ENCODE measurements around the gene CCR6. TPM values are rescaled to one million over a fixed set of nuclear protein-coding genes. Genes with fewer than 3 reads are reported as not detected.
"Not testable (repeated sequence)": the region's sequence is repeated elsewhere in the genome, so short reads cannot be mapped to it uniquely, and the experiment has no call there.

Gene CCR6
- total RNA-seq, 6 experiments from 2014 or later = 0.06 to 0.58 (median 0.12) TPM; not detected in 3

DNA sequence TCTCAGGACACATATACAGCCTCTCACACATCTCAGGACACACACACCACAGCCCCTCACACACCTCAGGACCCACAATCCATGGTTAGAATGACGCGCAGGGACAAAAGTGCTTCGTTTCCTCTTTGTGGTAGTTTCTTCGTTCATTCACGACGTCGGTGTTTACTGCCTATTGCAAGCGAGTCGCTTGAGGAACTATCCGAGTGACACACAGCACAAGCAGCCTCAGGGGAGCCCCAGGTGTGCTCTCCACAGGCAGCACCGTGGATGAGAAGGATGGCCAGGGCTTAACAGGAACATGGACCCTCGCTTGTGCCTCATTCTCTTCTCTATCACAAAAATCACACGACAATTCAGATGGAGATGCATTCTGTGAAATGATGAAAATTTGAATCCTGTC lies 47.0 kb downstream of the CCR6 start:
- H3K4me1 ChIP-seq; intact Hi-C loops (cut with DNase I); DNase-seq; H3K36me3 ChIP-seq; H3K27ac ChIP-seq; ATAC-seq; H3K4me3 ChIP-seq; H3K9me3 ChIP-seq; H3K27me3 ChIP-seq: not testable (repeated sequence)
- WGBS (ENCODE audit: insufficient coverage, low coverage, low lambda C conversion rate, missing lambda C conversion rate) = 67% methylated on average over 3 of the region's 13 CpGs

DNA sequence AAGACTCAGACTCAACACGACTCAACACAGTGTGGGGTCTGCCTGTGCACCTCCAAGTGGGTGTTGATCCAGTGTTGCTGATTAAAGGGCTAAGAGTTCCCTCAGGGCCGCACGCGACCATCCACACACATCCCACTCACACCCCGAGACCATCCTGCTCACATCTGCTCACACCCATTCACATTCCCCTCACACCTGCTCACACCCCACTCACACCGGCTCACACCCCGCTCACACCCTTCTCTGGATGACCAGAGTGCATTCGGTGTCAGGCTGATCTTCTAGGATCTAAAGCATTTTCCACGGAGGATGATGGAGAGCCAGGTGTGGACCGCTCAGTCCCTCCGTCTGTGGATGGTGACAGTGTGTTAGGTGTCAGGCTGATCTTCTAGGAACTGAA lies 48.4 kb downstream of the CCR6 start:
- H3K27ac ChIP-seq; H3K4me1 ChIP-seq; H3K9me3 ChIP-seq; H3K4me3 ChIP-seq; intact Hi-C loops (cut with DNase I); H3K36me3 ChIP-seq; DNase-seq; H3K27me3 ChIP-seq; ATAC-seq: not testable (repeated sequence)
- WGBS (ENCODE audit: insufficient coverage, low coverage, low lambda C conversion rate, missing lambda C conversion rate) = 84% methylated on average over 11 of the region's 11 CpGs

DNA sequence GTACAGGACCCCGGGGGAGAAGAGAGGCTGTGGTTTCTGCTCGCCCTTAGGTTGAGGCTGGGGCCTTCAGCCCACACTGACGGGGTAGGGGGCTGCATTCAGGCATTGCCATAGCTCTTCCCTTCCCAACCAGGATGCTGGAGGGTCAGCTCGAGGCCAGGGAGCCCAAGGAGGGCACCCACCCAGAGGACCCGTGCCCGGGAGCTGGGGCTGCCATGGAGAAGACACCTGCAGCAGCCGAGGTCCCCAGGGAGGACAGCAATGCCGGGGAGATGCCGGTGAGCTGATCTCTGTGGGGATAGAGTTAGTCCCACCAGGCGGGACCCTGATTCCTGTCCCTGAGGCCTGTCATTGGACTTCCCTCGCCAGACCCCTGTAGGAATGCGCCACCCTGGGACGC lies 49.1 kb downstream of the CCR6 start:
- intact Hi-C loops (cut with DNase I); H3K27ac ChIP-seq; H3K4me3 ChIP-seq; H3K27me3 ChIP-seq; H3K36me3 ChIP-seq; H3K4me1 ChIP-seq; DNase-seq; ATAC-seq; H3K9me3 ChIP-seq: not testable (repeated sequence)
- 17% methylated on average over 2 of the region's 13 CpGs for WGBS (ENCODE audit: insufficient coverage, low coverage, low lambda C conversion rate, missing lambda C conversion rate)

DNA sequence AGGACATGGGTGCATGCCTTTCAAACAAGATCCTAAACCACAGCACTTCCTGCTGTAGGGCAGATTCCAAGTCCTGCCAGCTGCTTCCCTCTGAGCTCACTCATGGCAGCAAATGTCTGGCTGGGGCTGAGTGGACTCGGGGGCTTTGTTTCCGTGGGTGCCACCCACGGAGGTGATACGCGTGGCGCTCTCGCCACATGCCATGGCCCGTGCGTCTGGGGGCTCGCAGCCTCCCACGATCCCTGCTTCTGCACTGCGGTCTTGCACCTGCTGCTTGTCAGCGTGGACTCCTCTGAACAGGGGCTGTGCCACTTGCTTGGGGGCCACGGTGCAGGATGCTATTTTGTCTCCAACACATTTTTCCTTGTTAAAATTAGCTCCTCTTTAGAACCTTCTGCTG lies 54.4 kb downstream of the CCR6 start:
- H3K36me3 ChIP-seq; H3K27ac ChIP-seq; intact Hi-C loops (cut with DNase I); H3K4me3 ChIP-seq; H3K4me1 ChIP-seq; ATAC-seq; H3K27me3 ChIP-seq; DNase-seq; H3K9me3 ChIP-seq: not testable (repeated sequence)
- no CpG with 5 or more reads among the region's 14 CpGs for WGBS (ENCODE audit: insufficient coverage, low coverage, low lambda C conversion rate, missing lambda C conversion rate)

DNA sequence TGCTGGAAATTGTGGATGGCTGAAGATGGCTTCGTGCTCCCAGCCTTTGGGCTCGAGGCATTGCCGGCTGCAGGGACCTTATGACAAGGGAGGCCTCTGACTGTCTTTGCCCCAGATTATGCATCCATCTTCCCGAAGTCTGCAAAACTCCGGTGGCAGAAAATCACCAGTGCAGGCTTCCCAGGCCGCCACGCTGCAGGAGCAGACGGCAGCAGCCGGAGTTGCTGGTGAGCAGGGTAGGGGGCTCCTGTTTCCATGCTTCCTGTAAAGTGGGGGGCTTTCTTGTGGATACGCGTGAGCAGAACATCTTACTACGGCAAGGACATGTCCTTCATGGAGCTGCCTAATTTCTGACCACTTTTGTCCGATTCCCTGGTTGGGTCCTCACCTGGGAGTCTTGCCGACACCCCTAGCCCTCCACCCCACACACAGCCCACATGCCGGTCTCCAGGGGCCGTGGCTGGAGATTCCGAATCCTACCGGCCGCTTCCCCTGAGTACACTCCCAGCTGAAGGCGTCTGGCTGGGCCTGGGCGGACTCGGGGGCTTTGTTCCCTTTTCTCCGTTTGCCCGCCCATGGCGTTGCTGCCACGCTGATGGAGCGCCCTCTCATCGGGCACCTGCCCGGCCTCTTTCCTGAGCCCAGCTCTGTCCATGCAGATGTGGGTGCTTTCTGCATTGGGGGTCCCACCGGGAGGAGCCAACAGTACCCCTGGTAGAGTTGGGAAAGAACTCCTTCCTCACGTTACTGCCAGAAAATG lies 56.2 kb downstream of the CCR6 start:
- not testable (repeated sequence) for DNase-seq, ATAC-seq
- WGBS (ENCODE audit: insufficient coverage, low coverage, low lambda C conversion rate, missing lambda C conversion rate) = 90% methylated on average over 12 of the region's 31 CpGs

DNA sequence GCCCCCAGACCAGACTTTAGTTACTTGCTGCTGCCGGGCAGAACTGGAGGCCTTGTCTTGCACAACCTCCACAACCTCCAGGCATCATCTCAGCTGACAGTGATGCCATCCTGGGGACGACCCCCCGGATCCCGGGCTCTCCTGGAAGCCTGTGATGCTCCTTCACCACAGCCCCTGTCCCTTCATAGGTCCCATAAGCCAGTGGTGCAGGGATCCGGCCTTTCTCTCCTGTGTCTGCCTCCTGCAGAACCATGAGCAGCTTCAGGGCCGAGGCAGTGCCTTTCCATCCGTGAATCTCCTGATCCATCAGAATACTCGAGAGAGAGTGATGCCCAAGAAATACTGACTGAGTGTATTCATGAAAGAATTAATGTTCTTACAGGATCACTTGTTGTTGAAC lies 57.2 kb downstream of the CCR6 start:
- H3K4me1 ChIP-seq; H3K27ac ChIP-seq; H3K36me3 ChIP-seq; H3K9me3 ChIP-seq; H3K27me3 ChIP-seq; DNase-seq; H3K4me3 ChIP-seq; intact Hi-C loops (cut with DNase I); ATAC-seq: not testable (repeated sequence)
- 84% methylated on average over 6 of the region's 8 CpGs for WGBS (ENCODE audit: insufficient coverage, low coverage, low lambda C conversion rate, missing lambda C conversion rate)

More for the DNA sequence above, 56.2 kb downstream of the CCR6 start:
- H3K27me3 ChIP-seq; H3K9me3 ChIP-seq; intact Hi-C loops (cut with DNase I); H3K4me3 ChIP-seq; H3K4me1 ChIP-seq; H3K36me3 ChIP-seq; H3K27ac ChIP-seq: not testable (repeated sequence)

DNA sequence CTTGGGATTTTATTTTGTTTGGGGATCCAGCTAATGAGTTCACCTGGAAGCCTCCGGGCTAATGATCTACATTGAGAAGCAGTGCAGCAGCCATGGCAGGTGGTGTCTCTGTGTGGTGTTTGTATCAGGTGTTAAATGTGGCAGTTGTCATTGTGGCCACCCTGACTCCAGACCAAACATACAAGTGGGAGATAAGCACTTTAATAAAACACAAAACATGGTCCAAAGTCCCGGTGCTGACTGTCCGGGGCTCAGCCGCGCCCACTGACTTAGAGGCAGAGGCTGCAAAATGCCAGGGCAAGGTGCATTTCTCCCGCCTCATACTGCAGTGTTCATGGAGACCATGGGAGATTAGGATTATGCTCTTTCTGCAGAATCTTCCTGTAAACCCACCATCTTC lies 58.5 kb downstream of the CCR6 start:
- H3K4me3 ChIP-seq; H3K27me3 ChIP-seq; H3K36me3 ChIP-seq; H3K4me1 ChIP-seq; DNase-seq; H3K9me3 ChIP-seq; intact Hi-C loops (cut with DNase I); H3K27ac ChIP-seq: not testable (repeated sequence)
- no CpG with 5 or more reads among the region's 6 CpGs for WGBS (ENCODE audit: insufficient coverage, low coverage, low lambda C conversion rate, missing lambda C conversion rate)
- peak; percentile 47 to 77 (median 58) for ATAC-seq

DNA sequence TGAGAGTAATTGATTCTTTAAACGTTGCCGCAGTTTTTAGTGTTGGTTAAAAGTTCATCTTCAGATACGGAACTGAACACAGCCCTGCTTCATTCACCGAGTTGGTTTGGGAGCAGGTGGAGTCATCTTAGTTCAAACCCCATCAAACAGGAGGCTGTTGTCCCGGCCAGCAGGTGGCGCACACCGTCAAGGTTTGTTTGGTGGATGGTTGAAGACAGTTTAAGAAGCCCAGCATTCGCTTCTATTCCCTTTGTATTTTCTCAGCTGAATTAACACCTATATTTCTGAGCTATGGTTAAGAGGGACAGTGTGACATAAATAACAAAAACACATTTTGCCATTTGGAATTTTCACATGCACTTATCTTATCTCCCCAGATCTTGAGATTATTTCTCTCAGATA lies 60.0 kb downstream of the CCR6 start:
- H3K9me3 ChIP-seq; H3K36me3 ChIP-seq; H3K4me3 ChIP-seq; intact Hi-C loops (cut with DNase I); H3K27me3 ChIP-seq; DNase-seq; H3K27ac ChIP-seq; H3K4me1 ChIP-seq: not testable (repeated sequence)
- 0% methylated on average over 4 of the region's 8 CpGs for WGBS (ENCODE audit: insufficient coverage, low coverage, low lambda C conversion rate, missing lambda C conversion rate)
- peak; percentile 90 to 95 (median 92) for ATAC-seq
- TF ChIP-seq, protein P1, sequence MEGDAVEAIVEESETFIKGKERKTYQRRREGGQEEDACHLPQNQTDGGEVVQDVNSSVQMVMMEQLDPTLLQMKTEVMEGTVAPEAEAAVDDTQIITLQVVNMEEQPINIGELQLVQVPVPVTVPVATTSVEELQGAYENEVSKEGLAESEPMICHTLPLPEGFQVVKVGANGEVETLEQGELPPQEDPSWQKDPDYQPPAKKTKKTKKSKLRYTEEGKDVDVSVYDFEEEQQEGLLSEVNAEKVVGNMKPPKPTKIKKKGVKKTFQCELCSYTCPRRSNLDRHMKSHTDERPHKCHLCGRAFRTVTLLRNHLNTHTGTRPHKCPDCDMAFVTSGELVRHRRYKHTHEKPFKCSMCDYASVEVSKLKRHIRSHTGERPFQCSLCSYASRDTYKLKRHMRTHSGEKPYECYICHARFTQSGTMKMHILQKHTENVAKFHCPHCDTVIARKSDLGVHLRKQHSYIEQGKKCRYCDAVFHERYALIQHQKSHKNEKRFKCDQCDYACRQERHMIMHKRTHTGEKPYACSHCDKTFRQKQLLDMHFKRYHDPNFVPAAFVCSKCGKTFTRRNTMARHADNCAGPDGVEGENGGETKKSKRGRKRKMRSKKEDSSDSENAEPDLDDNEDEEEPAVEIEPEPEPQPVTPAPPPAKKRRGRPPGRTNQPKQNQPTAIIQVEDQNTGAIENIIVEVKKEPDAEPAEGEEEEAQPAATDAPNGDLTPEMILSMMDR (IDR thresholded peaks at IDR 0.05) = peak in 3 of 4 donors; percentile 13 to 29 (median 21)

DNA sequence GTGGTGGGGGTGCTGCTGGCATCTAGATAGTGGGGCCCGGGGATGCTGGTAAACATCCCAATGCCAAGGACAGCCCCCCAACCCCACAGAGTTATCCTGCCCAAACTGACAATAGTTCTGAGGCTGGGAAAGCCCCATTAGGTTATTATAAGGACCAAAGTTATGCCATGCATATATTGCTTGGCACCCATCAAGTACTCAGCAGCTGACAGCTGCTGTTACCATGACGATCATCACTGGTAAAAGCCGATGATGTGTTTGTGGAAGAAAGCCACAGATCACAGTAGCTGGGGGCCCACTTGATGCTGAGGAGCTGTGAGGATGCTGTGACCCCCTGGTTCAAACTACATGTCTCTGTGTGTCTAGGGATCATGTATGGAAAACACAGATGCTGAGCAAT lies 62.2 kb downstream of the CCR6 start:
- WGBS (ENCODE audit: insufficient coverage, low coverage, low lambda C conversion rate, missing lambda C conversion rate) = no CpG with 5 or more reads among the region's 3 CpGs
- H3K36me3 ChIP-seq; H3K9me3 ChIP-seq; H3K27me3 ChIP-seq; intact Hi-C loops (cut with DNase I); H3K27ac ChIP-seq; ATAC-seq; DNase-seq; H3K4me3 ChIP-seq; H3K4me1 ChIP-seq: not testable (repeated sequence)

DNA sequence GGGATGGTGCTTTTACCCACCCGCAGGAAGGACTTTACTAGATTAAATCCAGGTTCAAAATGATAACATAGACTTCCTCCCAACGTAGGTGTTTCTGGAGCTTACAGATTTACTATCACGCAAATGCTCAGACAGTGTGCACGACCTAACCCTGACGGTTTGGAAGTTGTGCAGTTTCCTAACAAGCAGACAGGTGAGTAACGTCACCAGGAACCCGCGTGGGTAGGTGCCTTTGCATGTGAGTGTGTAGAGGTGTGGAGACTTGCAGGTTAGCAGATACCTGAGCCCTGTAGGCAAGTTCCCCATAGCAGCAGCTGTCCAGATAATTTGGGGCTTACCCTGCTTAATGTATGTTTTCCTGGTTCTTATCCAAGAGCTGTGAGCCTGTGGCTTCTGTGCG lies 64.4 kb downstream of the CCR6 start:
- ATAC-seq; H3K4me1 ChIP-seq; H3K9me3 ChIP-seq; H3K36me3 ChIP-seq; H3K27me3 ChIP-seq; intact Hi-C loops (cut with DNase I); DNase-seq; H3K4me3 ChIP-seq; H3K27ac ChIP-seq: not testable (repeated sequence)
- WGBS (ENCODE audit: insufficient coverage, low coverage, low lambda C conversion rate, missing lambda C conversion rate) = 58% methylated on average over 7 of the region's 9 CpGs
